ENCODE data around the gene LRRC26.

DNA sequence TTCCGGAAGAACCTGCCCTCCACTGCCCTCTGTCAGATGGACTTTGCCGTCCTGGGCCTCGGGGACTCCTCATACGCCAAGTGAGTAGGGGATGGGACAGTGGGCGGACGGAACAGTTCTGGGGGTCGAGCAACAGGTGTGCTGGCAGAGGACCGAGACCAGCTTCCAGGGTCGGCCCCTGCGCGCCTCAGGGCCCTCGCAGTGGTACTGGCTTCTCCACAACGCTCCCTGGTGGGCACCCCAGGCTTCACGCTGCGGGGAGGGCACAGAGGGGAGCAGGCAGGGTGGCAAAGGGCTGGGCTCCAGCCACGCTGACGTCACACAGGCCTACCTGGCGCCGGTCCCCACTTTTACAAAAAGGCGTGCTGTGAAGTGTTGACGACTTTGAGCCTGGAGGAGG, 42.7 kb upstream of the LRRC26 start:
- no peak for TF ChIP-seq CTCF (IDR thresholded peaks at IDR 0.05)
- TF ChIP-seq POLR2A (IDR thresholded peaks at IDR 0.05) = no peak
